Subcutaneous abdominal adipose tissue (tissue), 5 donors: ENCODE results near the gene ANKDD1B.

Experiments used
- H3K27ac ChIP-seq: one replicate; pipeline ENCODE4 v1.7.0; 2013; ENCODE audit warnings: low read depth, mild to moderate bottlenecking, inconsistent platforms, low read length, moderate library complexity
- H3K27me3 ChIP-seq, 5 donors: one replicate each; pipeline ENCODE4 v1.7.0; 2013; ENCODE audit warnings: low read length in 5 of 5, inconsistent platforms in 1 of 5; ENCODE audit not compliant: control insufficient read depth in 5 of 5, insufficient read depth in 4 of 5
- H3K36me3 ChIP-seq, 5 donors: one replicate each; pipeline ENCODE4 v1.7.0; 2013; ENCODE audit warnings: low read length in 5 of 5; ENCODE audit not compliant: control insufficient read depth in 5 of 5, insufficient read depth in 5 of 5
- H3K4me1 ChIP-seq, 5 donors: one replicate each; pipeline ENCODE4 v1.7.0; 2013; ENCODE audit warnings: low read length in 5 of 5, mild to moderate bottlenecking in 3 of 5, moderate library complexity in 1 of 5; ENCODE audit not compliant: control insufficient read depth in 5 of 5, insufficient read depth in 5 of 5
- H3K4me3 ChIP-seq, 5 donors: one replicate each; pipeline ENCODE4 v1.7.0; 2013; ENCODE audit warnings: low read length in 5 of 5, low read depth in 1 of 5
- H3K9ac ChIP-seq, 5 donors: one replicate each; pipeline ENCODE4 v1.7.0; 2013; ENCODE audit warnings: low read length in 5 of 5, mild to moderate bottlenecking in 4 of 5, moderate library complexity in 3 of 5
- H3K9me3 ChIP-seq, 5 donors: one replicate each; pipeline ENCODE4 v1.7.0; 2013; ENCODE audit warnings: low read length in 5 of 5; ENCODE audit not compliant: control insufficient read depth in 5 of 5
- donor health status: healthy.
- donor health status: healthy.
- donor health status: healthy.
- donor health status: healthy.
- donor health status: healthy.

Gene ANKDD1B

GRCh38 chr5:75630875-75631274 is 19.6 kb downstream of the ANKDD1B start:
- H3K9me3 ChIP-seq, result no peaks in the 10 kb centered on the region
- no peak overlapping the region for H3K27ac ChIP-seq
- H3K4me1 ChIP-seq, result no peaks in the 10 kb centered on the region
- H3K27me3 ChIP-seq, result no peaks in the 10 kb centered on the region
- no peak overlapping the region for H3K4me3 ChIP-seq
- no peaks in the 10 kb centered on the region for H3K36me3 ChIP-seq
- H3K9ac ChIP-seq, result no peak overlapping the region

DNA sequence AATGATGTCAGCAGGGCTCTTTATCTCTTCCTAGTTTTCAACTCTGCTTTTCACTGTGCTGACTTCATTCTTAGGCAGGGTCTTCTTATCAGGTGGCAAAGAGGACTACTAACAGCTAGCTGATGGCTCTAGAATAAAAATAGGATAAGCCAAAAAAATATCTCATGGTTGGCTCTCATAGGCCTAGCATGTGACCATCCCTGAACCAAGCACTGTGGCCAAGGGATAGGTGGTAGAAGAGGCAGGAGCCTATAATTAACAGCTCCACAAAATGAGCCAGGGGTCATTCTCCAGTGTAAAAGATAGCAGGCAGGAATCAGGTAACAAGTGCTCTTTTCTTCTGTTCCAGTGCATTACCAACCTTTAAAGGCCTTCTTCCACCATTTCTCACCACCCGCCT is 21.1 kb downstream of the ANKDD1B start:
- Histone ChIP-seq H3K27me3 (no peaks in the 10 kb centered on the region), H3K9me3 (no peaks in the 10 kb centered on the region), H3K4me1 (no peaks in the 10 kb centered on the region), H3K27ac (no peak overlapping the region), H3K9ac (no peak overlapping the region), H3K36me3 (no peaks in the 10 kb centered on the region), H3K4me3 (no peak overlapping the region)

- Histone ChIP-seq H3K9ac (no peak overlapping the region), H3K4me1 (no peaks in the 10 kb centered on the region), H3K27ac (no peak overlapping the region), H3K4me3 (no peak overlapping the region), H3K36me3 (no peaks in the 10 kb centered on the region), H3K27me3 (no peaks in the 10 kb centered on the region), H3K9me3 (peaks cover 0 to 4% (median 0%) of the 10 kb centered on the region in 5 donors)
Observed at GRCh38 chr5:75637949-75638348, 26.7 kb downstream of the ANKDD1B start.

DNA sequence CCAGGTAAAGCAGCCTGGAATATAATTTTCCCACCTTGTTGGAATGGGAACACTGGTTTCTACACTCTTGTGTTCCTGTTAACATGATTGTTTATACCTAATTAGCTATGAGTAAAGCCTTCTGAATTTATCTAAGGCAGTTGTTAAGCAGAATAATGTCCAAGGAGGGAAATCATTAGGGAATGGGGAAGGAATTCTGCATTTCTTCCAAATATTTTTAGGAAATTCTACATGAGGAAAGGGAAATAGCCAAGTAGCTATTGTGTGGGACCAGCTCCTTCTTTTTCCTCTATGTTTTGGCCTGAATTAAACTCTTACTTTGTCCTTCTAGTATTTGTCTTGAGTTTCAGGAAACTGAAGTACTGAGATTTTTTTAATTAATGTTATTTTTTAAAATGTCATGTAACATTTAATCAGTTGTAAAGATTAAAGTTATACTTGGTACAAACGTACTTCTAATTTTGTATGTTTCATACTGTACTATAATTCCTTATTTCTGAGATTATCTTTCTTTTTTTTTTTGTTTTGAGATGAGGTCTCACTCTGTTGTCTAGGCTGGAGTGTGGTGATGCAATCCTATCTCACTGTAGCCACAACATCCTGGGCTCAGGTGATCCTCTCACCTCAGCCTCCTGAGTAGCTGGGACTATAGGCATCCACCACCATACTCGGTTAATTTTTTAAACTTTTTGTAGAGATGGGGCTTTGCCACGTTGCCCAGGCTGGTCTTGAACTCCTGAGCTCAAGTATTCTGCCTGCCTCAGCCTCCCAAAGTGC is 28.5 kb downstream of the ANKDD1B start:
- no peak overlapping the region for H3K27ac ChIP-seq
- no peaks in the 10 kb centered on the region for H3K4me1 ChIP-seq
- H3K4me3 ChIP-seq, result no peak overlapping the region
- H3K27me3 ChIP-seq, result no peaks in the 10 kb centered on the region
- H3K36me3 ChIP-seq, result no peaks in the 10 kb centered on the region
- H3K9ac ChIP-seq, result no peak overlapping the region
- peaks cover 0 to 4% (median 0%) of the 10 kb centered on the region in 5 donors for H3K9me3 ChIP-seq

DNA sequence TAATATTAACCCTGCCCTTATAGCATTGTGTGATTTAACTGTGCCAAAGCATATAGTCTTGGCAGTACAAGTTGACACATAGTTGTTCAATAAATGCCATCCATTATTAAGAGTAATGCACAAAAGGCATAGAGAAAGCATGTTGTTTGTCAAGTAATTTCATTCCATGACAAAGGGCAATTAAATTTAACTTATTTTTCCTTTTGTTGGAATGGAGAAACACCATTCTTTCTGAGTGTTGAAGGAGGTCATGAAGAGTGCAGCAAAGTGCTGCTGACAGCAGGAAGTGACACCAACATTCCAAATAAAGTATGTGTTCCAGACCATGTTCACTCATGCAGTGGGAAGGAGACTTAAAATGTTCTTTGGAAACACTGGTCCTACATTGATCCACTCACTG is 29.1 kb downstream of the ANKDD1B start:
- Histone ChIP-seq H3K9ac (no peak overlapping the region), H3K27me3 (no peaks in the 10 kb centered on the region), H3K4me3 (no peak overlapping the region), H3K27ac (no peak overlapping the region), H3K9me3 (peaks cover 0 to 4% (median 0%) of the 10 kb centered on the region in 5 donors), H3K36me3 (no peaks in the 10 kb centered on the region), H3K4me1 (no peaks in the 10 kb centered on the region)

DNA sequence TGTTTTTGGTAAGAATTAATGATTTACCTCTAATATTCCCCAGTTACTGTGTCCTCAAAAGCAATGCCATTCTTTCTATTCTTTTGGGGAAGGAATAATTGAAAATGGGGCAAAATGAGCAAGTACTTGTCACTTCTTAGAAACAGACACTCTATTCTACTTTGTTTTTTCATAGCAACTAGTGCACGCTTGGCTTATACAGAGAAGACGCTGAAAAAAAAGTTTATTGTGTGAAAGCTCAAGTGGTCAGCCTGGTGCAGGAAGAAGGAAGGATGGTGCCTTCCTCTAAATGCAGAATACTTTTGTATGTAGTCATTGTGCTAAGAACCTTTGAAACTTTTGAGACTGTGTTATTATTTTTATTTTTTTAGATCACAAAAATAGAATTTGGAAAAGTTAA is 29.6 kb downstream of the ANKDD1B start:
- Histone ChIP-seq H3K36me3 (no peaks in the 10 kb centered on the region), H3K27ac (no peak overlapping the region), H3K4me3 (no peak overlapping the region), H3K4me1 (no peaks in the 10 kb centered on the region), H3K9me3 (peaks cover 0 to 4% (median 0%) of the 10 kb centered on the region in 5 donors), H3K9ac (no peak overlapping the region), H3K27me3 (no peaks in the 10 kb centered on the region)

- H3K27me3 ChIP-seq, result no peaks in the 10 kb centered on the region
- H3K9me3 ChIP-seq, result peaks cover 0 to 4% (median 0%) of the 10 kb centered on the region in 5 donors
- H3K36me3 ChIP-seq, result no peaks in the 10 kb centered on the region
- H3K4me3 ChIP-seq, result no peak overlapping the region
- no peak overlapping the region for H3K9ac ChIP-seq
- no peaks in the 10 kb centered on the region for H3K4me1 ChIP-seq
- no peak overlapping the region for H3K27ac ChIP-seq
Observed at GRCh38 chr5:75648712-75649111, 37.5 kb downstream of the ANKDD1B start.

- Histone ChIP-seq H3K9me3 (peaks cover 0 to 4% (median 0%) of the 10 kb centered on the region in 5 donors), H3K9ac (no peak overlapping the region), H3K36me3 (no peaks in the 10 kb centered on the region), H3K4me1 (peaks cover 0 to 3% (median 0%) of the 10 kb centered on the region in 5 donors), H3K27ac (no peak overlapping the region), H3K27me3 (no peaks in the 10 kb centered on the region), H3K4me3 (no peak overlapping the region)
Observed at GRCh38 chr5:75651575-75652238, 40.5 kb downstream of the ANKDD1B start.

GRCh38 chr5:75653521-75653920 is 42.3 kb downstream of the ANKDD1B start:
- Histone ChIP-seq H3K27me3 (no peaks in the 10 kb centered on the region), H3K36me3 (no peaks in the 10 kb centered on the region), H3K4me3 (no peak overlapping the region), H3K9me3 (peaks cover 0 to 4% (median 0%) of the 10 kb centered on the region in 5 donors), H3K27ac (no peak overlapping the region), H3K4me1 (peaks cover 0 to 6% (median 4%) of the 10 kb centered on the region in 5 donors), H3K9ac (no peak overlapping the region)

DNA sequence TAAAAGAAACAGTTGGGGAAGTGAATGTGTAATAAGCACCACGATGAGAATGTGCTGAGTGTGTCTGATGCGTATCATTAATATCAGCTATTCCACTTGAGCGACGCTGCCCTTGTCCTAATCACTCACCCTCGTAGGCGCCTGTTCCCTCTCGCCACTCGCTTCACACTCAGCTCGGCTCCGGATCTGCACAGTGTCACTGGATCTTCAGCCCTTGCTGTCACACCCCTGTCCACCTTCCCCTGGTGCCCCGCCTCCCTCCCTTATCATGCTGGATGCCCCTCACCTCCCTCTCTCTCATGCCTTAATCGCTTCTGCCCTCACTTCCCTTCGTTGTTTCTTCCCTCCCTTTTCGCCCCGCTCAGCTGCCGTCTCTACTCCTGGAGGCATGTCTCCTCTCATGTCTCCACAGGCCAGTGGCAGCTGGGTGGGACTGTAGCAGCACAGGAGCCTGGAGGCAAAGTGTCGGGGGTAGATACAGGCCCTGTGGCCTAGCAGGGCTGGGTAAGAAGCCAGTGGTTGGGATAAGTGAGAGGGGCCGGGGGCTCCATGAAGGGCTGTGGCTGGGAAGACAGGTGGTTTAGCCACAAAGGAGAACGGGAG is 43.5 kb downstream of the ANKDD1B start:
- Histone ChIP-seq H3K4me3 (no peak overlapping the region), H3K27ac (no peak overlapping the region), H3K4me1 (peaks cover 0 to 6% (median 4%) of the 10 kb centered on the region in 5 donors), H3K27me3 (no peaks in the 10 kb centered on the region), H3K9me3 (no peaks in the 10 kb centered on the region), H3K9ac (no peak overlapping the region), H3K36me3 (no peaks in the 10 kb centered on the region)
